ENCODE measurements around the gene TRAF2.

Gene TRAF2

DNA sequence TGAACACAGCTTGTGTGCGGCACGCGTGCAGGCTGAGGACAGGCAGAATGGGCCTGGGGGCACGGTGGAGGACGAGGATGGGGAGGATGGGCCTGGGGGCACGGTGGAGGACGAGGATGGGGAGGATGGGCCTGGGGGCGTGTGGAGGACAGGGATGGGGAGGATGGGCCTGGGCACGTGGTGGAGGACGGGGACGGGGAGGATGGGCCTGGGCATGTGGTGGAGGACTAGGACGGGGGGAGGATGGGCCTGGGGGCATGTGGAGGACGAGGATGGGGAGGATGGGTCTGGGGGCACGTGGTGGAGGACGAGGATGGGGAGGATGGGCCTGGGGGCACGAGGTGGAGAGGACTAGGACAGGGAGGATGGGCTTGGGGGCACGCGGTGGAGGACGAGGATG, 36.2 kb downstream of the TRAF2 start:
- no peak overlapping the region for H3K9ac ChIP-seq
- H3K4me1 ChIP-seq (ENCODE audit: low read depth, poor library complexity, severe bottlenecking) = no peaks in the 10 kb centered on the region
- TF ChIP-seq, protein P1, sequence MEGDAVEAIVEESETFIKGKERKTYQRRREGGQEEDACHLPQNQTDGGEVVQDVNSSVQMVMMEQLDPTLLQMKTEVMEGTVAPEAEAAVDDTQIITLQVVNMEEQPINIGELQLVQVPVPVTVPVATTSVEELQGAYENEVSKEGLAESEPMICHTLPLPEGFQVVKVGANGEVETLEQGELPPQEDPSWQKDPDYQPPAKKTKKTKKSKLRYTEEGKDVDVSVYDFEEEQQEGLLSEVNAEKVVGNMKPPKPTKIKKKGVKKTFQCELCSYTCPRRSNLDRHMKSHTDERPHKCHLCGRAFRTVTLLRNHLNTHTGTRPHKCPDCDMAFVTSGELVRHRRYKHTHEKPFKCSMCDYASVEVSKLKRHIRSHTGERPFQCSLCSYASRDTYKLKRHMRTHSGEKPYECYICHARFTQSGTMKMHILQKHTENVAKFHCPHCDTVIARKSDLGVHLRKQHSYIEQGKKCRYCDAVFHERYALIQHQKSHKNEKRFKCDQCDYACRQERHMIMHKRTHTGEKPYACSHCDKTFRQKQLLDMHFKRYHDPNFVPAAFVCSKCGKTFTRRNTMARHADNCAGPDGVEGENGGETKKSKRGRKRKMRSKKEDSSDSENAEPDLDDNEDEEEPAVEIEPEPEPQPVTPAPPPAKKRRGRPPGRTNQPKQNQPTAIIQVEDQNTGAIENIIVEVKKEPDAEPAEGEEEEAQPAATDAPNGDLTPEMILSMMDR (conservative IDR thresholded peaks at IDR 0.05; ENCODE audit: low read depth, low read length) = no peak
- no peak overlapping the region for H3K4me2 ChIP-seq
- peaks cover 14% of the 10 kb centered on the region; the same call in 1 of the 2 replicates for H3K36me3 ChIP-seq (ENCODE audit: insufficient read depth)
- no peak overlapping the region for H2AFZ ChIP-seq (ENCODE audit: low read depth)
- H3K27ac ChIP-seq = no peak overlapping the region
- H3K4me3 ChIP-seq (IDR thresholded peaks at IDR 0.05; ENCODE audit: insufficient read depth, low read depth, low read length) = no peak overlapping the region
- H3K27me3 ChIP-seq (ENCODE audit: insufficient read depth, low read depth) = no peaks in the 10 kb centered on the region
- no peaks in the 10 kb centered on the region for H3K79me2 ChIP-seq (ENCODE audit: insufficient read depth, low read depth)
- H4K20me1 ChIP-seq (ENCODE audit: insufficient read depth) = no peaks in the 10 kb centered on the region

DNA sequence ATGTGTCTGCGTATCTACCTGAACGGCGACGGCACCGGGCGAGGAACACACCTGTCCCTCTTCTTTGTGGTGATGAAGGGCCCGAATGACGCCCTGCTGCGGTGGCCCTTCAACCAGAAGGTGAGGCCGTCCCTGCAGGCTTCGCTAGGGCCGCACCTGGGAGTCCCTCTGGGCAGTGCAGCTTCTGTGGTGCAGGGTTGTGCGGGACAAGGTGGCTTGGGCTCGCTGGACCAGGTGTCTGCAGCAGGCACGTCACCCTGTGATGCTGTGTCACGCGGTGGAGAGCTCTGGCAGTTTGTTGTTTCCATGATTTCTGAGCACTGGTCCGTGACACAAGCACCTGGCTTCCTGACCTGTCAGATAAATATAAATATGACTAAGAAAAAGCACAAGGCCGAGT, 37.6 kb downstream of the TRAF2 start:
- Histone ChIP-seq H3K9ac (no peak overlapping the region), H3K27me3 (ENCODE audit: insufficient read depth, low read depth) (no peaks in the 10 kb centered on the region), H3K4me2 (no peak overlapping the region), H3K79me2 (ENCODE audit: insufficient read depth, low read depth) (no peaks in the 10 kb centered on the region), H2AFZ (ENCODE audit: low read depth) (no peak overlapping the region), H3K36me3 (ENCODE audit: insufficient read depth) (peaks cover 14% of the 10 kb centered on the region; the same call in 1 of the 2 replicates), H3K27ac (no peak overlapping the region), H3K4me3 (IDR thresholded peaks at IDR 0.05; ENCODE audit: insufficient read depth, low read depth, low read length) (no peak overlapping the region), H3K4me1 (ENCODE audit: low read depth, poor library complexity, severe bottlenecking) (no peaks in the 10 kb centered on the region), H4K20me1 (ENCODE audit: insufficient read depth) (no peaks in the 10 kb centered on the region)
- TF ChIP-seq, protein P1 (conservative IDR thresholded peaks at IDR 0.05; ENCODE audit: low read depth, low read length) = no peak

DNA sequence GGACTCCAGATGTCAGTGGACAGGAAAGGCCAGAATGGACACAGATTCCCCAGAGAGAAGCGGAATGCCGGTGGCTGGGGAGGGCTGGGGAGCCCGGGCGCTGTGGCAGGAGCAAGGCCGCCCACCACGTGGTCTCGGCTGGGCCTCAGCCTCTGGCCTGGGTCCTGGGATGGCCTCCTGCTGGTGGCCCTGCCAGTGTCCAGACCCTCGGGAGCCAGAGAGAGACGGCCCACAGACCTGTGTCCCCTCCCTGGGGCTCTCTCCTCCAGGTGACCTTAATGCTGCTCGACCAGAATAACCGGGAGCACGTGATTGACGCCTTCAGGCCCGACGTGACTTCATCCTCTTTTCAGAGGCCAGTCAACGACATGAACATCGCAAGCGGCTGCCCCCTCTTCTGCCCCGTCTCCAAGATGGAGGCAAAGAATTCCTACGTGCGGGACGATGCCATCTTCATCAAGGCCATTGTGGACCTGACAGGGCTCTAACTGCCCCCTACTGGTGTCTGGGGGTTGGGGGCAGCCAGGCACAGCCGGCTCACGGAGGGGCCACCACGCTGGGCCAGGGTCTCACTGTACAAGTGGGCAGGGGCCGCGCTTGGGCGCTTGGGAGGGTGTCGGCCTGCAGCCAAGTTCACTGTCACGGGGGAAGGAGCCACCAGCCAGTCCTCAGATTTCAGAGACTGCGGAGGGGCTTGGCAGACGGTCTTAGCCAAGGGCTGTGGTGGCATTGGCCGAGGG, 39.3 kb downstream of the TRAF2 start:
- no peak overlapping the region for H3K27ac ChIP-seq
- H3K9ac ChIP-seq = no peak overlapping the region
- H4K20me1 ChIP-seq (ENCODE audit: insufficient read depth) = no peaks in the 10 kb centered on the region
- H3K79me2 ChIP-seq (ENCODE audit: insufficient read depth, low read depth) = no peaks in the 10 kb centered on the region
- no peaks in the 10 kb centered on the region for H3K4me1 ChIP-seq (ENCODE audit: low read depth, poor library complexity, severe bottlenecking)
- no peaks in the 10 kb centered on the region for H3K27me3 ChIP-seq (ENCODE audit: insufficient read depth, low read depth)
- no peak overlapping the region for H3K4me2 ChIP-seq
- peaks cover 5% of the 10 kb centered on the region; the same call in 1 of the 2 replicates for H3K36me3 ChIP-seq (ENCODE audit: insufficient read depth)
- H3K4me3 ChIP-seq (IDR thresholded peaks at IDR 0.05; ENCODE audit: insufficient read depth, low read depth, low read length) = no peak overlapping the region
- H2AFZ ChIP-seq (ENCODE audit: low read depth) = no peak overlapping the region
- TF ChIP-seq, protein P1 (conservative IDR thresholded peaks at IDR 0.05; ENCODE audit: low read depth, low read length) = no peak

DNA sequence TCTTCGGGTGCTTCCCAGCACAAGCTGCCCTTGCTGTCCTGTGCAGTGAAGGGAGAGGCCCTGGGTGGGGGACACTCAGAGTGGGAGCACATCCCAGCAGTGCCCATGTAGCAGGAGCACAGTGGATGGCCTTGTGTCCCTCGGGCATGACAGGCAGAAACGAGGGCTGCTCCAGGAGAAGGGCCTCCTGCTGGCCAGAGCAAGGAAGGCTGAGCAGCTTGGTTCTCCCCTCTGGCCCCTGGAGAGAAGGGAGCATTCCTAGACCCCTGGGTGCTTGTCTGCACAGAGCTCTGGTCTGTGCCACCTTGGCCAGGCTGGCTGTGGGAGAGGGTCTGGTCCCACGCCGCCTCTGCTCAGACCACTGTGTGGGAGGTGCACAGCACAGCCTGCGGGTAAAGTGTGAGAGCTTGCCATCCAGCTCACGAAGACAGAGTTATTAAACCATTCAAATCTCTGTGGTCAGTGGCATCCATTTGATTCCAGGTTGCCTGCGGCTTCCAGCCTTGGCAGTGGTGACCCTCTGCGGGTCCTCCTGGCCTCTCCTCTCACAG, 39.9 kb downstream of the TRAF2 start:
- no peaks in the 10 kb centered on the region for H3K27me3 ChIP-seq (ENCODE audit: insufficient read depth, low read depth)
- no peak overlapping the region for H3K4me2 ChIP-seq
- no peaks in the 10 kb centered on the region for H3K79me2 ChIP-seq (ENCODE audit: insufficient read depth, low read depth)
- TF ChIP-seq, protein P1 (conservative IDR thresholded peaks at IDR 0.05; ENCODE audit: low read depth, low read length) = 0 out of 2 replicates have a peak, but pooled peaks have one; percentile 17
- no peak overlapping the region for H3K27ac ChIP-seq
- H4K20me1 ChIP-seq (ENCODE audit: insufficient read depth) = no peaks in the 10 kb centered on the region
- no peaks in the 10 kb centered on the region for H3K36me3 ChIP-seq (ENCODE audit: insufficient read depth)
- no peak overlapping the region for H3K9ac ChIP-seq
- H3K4me3 ChIP-seq (IDR thresholded peaks at IDR 0.05; ENCODE audit: insufficient read depth, low read depth, low read length) = no peak overlapping the region
- H3K4me1 ChIP-seq (ENCODE audit: low read depth, poor library complexity, severe bottlenecking) = no peaks in the 10 kb centered on the region
- H2AFZ ChIP-seq (ENCODE audit: low read depth) = no peak overlapping the region
